Prostate gland (tissue), 1 donor: ENCODE measurements around the gene ADAMTS2.

Experiments
- POLR2A ChIP-seq: fragments of 450-650 bp; IDR thresholded peaks from one replicate; pipeline ENCODE4 v1.6.1; 2016; ENCODE audit warnings: antibody characterized with exemption, mild to moderate bottlenecking
- POLR2AphosphoS5 ChIP-seq: sonication (generic); formaldehyde crosslinking; IDR thresholded peaks from one replicate; pipeline ENCODE4 v1.6.1; 2017; ENCODE audit warnings: antibody characterized with exemption

DNA sequence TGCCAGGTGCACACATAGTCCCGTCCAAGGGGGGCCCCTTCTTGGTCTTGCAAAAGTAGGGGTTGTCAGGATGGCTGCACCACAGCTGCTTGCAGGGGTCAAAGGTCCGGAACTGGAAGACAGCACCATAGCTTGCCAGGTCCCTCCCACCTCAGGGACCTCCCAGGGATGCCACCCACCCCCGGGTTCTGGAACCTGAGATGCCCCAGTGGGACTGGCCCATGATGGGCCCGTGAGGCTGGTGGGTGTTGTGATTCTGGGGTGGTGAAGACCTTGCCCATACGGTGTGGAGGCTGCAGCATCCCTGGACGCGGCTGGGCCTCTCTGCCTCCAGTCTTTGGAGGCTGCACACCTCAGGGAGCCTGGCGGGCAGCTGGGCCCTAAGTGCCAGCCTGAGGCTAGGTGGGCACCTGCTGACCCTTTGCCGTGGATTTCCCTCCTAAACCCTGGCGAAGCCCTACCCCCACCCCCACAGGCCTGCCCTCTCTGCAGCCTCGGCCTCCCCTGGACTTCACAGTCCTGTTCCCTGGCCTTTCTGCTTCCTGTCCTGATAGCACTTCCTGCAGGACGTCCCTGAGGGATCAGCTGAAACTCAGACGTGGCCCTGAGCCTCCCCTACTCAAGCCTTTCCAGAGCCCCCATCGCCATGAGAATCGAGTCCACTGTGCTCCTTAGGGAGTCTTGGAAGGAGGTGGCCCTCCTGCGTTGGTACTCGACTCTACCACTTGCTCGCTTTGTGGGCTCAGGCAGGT is 192.9 kb downstream of the ADAMTS2 start:
- TF ChIP-seq POLR2AphosphoS5 (no peak), POLR2A (no peak)
